ENCODE measurements around the gene ARID1A.

The ARID1A gene

GRCh38 chr1:26827106-26827604 lies 131.3 kb downstream of the ARID1A start:
- no peak for DNase-seq (ENCODE audit: low spot score)

- DNase-seq (ENCODE audit: low spot score), result no peak
These were observed 131.8 kb downstream of the ARID1A start for GRCh38 chr1:26827663-26828062.

- DNase-seq (ENCODE audit: low spot score), result no peak
These were observed 132.7 kb downstream of the ARID1A start for GRCh38 chr1:26828411-26828991.

GRCh38 chr1:26829184-26829911 lies 133.5 kb downstream of the ARID1A start:
- no peak for DNase-seq (ENCODE audit: low spot score)

GRCh38 chr1:26831059-26831458 lies 135.2 kb downstream of the ARID1A start:
- no peak for DNase-seq (ENCODE audit: low spot score)

Data from NAMALWA (cell line).